ENCODE measurements around the gene CLEC12A. TPM values are rescaled to one million over a fixed set of nuclear protein-coding genes. Genes with fewer than 3 reads are reported as not detected.

The CLEC12A gene
- total RNA-seq, 1 donor from 2014 or later = 1.9 TPM

- intact Hi-C loops (cut with micrococcal nuclease) = loop anchor here (5.0 kb wide), 1 partner anchor 284 kb away; no protein-coding TSS in a partner anchor
These were observed 60.1 kb downstream of the CLEC12A start for GRCh38 chr12:10031321-10031720.

GRCh38 chr12:10031771-10032175 is 60.6 kb downstream of the CLEC12A start:
- intact Hi-C loops (cut with micrococcal nuclease) = loop anchor here (5.0 kb wide), 1 partner anchor 284 kb away; no protein-coding TSS in a partner anchor

- intact Hi-C loops (cut with micrococcal nuclease) = loop anchor here (1.0 to 5.0 kb wide), 3 partner anchors 106 to 287 kb away; no protein-coding TSS in a partner anchor
These were observed 62.8 kb downstream of the CLEC12A start for GRCh38 chr12:10033783-10034545.

Other genes with a start within 250 kb of the CLEC12A start
- gene CLECL1, start 238.3 kb upstream of the CLEC12A start, total RNA-seq = 5.0 and 7.9 TPM in 2 replicates
- gene CD69, start 210.5 kb upstream of the CLEC12A start, total RNA-seq = 98.9 and 106 TPM in 2 replicates
- 0.24 and 0.37 TPM in 2 replicates for gene KLRF1, start 143.9 kb upstream of the CLEC12A start, total RNA-seq
- gene CLEC2B, start 102.1 kb upstream of the CLEC12A start, total RNA-seq = 46.4 and 48.9 TPM in 2 replicates
- not detected in 2 replicates for gene KLRF2, start 89.9 kb upstream of the CLEC12A start, total RNA-seq
- not detected in 2 replicates for gene CLEC2A, start 39.0 kb upstream of the CLEC12A start, total RNA-seq
- gene CLEC1B, start 27.7 kb downstream of the CLEC12A start, total RNA-seq = not detected in 2 replicates
- gene CLEC12B, start 39.2 kb downstream of the CLEC12A start, total RNA-seq = 0.15 and 0.32 TPM in 2 replicates
- not detected in 2 replicates for gene CLEC9A, start 59.3 kb downstream of the CLEC12A start, total RNA-seq
- not detected in 2 replicates for gene CLEC1A, start 127.6 kb downstream of the CLEC12A start, total RNA-seq
- 0.73 and 0.83 TPM in 2 replicates for gene CLEC7A, start 158.8 kb downstream of the CLEC12A start, total RNA-seq
- gene OLR1, start 200.7 kb downstream of the CLEC12A start, total RNA-seq = not detected in 2 replicates
- gene TMEM52B, start 207.6 kb downstream of the CLEC12A start, total RNA-seq = not detected in 2 replicates
- gene GABARAPL1, start 241.5 kb downstream of the CLEC12A start, total RNA-seq = 4.2 and 5.4 TPM in 2 replicates

Data from T-helper 1 cell treated with Interleukin-12 subunit alpha and Interleukin-12 subunit beta and Interleukin-4 antibody, amounts not matched to agents 30 ng/mL and 1 ng/mL, for 36 hours (primary cell).